ENCODE measurements around the gene CACNA2D1.

GRCh38 chr7:82210416-82211184, 233.0 kb downstream of the CACNA2D1 start:
- TF ChIP-seq HINFP (tag; conservative IDR thresholded peaks at IDR 0.05; ENCODE audit: low read depth) (no peak), CREB3L1 (IDR thresholded peaks at IDR 0.05; ENCODE audit: borderline replicate concordance, low read depth) (no peak), NFIC (IDR thresholded peaks at IDR 0.05) (no peak), CHD7 (IDR thresholded peaks at IDR 0.05; ENCODE audit: low read depth, low read length) (no peak), SNIP1 (IDR thresholded peaks at IDR 0.05; ENCODE audit: low read depth) (no peak), SMC3 (conservative IDR thresholded peaks at IDR 0.05; ENCODE audit: insufficient read depth, low read depth, low read length) (no peak), CTCF (IDR thresholded peaks at IDR 0.05 in 2 of 3, conservative IDR thresholded peaks at IDR 0.05 in 1 of 3; ENCODE audit: insufficient read depth in 2 of 3, low read depth in 1 of 3, low read length in 3 of 3) (no peak), STAG1 (CRISPR knock-in tag; IDR thresholded peaks at IDR 0.05; ENCODE audit: borderline replicate concordance) (no peak), ELF1 (tag; IDR thresholded peaks at IDR 0.05) (no peak), EZH2 (IDR thresholded peaks at IDR 0.05; ENCODE audit: borderline replicate concordance, low read depth, low read length) (no peak), ETV6 (IDR thresholded peaks at IDR 0.05; ENCODE audit: borderline replicate concordance in 1 of 2, low read depth in 2 of 2, low read length in 1 of 2) (no peak), ETV6 (CRISPR knock-in tag; IDR thresholded peaks at IDR 0.05; ENCODE audit: borderline replicate concordance) (no peak), POLR2A (conservative IDR thresholded peaks at IDR 0.05) (no peak)

All from K562 (cell line).